Measurements from ENCODE around the gene GLI1. TPM values are rescaled to one million over a fixed set of nuclear protein-coding genes. Genes with fewer than 3 reads are reported as not detected.
A peak's percentile ranks its signal among the peaks of the same experiment; 100 is the strongest.

Gene GLI1
- total RNA-seq, 4 donors from 2014 or later = 0.51 to 2.9 (median 2.0) TPM; not detected in 1

DNA sequence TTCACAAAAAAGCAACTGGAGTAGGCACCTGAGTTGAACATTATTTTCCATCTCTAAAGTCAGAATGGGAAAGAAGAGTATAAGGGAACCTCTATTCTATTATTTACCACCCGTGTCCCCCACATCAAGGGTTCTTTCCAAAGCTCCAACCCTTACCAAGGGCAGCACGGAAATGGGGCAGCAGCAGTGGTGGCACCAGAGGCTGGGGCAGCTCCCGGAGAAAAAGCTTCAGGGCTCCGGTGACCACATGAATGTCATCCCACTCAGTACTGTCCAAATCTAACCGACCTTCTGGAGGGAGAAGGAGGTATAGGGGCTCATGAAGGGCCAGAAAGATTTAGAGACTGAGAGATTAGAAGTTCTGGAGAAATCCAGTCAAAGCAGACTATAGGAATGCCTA is 14.3 kb downstream of the GLI1 start:
- 81% methylated on average over 5 of the region's 5 CpGs for WGBS
- Histone ChIP-seq H3K27ac (no peak overlapping the region), H3K9me3 (no peaks in the 10 kb centered on the region), H3K36me3 (peaks cover 5% of the 10 kb centered on the region), H3K4me1 (peaks cover 17% of the 10 kb centered on the region), H3K27me3 (peaks cover 43% of the 10 kb centered on the region), H3K4me3 (no peak overlapping the region)
- DNase-seq (ENCODE audit: low spot score in 2 of 2) = no peak
- TF ChIP-seq POLR2AphosphoS5 (IDR thresholded peaks at IDR 0.05) (no peak), POLR2A (IDR thresholded peaks at IDR 0.05) (no peak), EP300 (IDR thresholded peaks at IDR 0.05) (no peak)
- TF ChIP-seq, protein P1, sequence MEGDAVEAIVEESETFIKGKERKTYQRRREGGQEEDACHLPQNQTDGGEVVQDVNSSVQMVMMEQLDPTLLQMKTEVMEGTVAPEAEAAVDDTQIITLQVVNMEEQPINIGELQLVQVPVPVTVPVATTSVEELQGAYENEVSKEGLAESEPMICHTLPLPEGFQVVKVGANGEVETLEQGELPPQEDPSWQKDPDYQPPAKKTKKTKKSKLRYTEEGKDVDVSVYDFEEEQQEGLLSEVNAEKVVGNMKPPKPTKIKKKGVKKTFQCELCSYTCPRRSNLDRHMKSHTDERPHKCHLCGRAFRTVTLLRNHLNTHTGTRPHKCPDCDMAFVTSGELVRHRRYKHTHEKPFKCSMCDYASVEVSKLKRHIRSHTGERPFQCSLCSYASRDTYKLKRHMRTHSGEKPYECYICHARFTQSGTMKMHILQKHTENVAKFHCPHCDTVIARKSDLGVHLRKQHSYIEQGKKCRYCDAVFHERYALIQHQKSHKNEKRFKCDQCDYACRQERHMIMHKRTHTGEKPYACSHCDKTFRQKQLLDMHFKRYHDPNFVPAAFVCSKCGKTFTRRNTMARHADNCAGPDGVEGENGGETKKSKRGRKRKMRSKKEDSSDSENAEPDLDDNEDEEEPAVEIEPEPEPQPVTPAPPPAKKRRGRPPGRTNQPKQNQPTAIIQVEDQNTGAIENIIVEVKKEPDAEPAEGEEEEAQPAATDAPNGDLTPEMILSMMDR (IDR thresholded peaks at IDR 0.05) = no peak

DNA sequence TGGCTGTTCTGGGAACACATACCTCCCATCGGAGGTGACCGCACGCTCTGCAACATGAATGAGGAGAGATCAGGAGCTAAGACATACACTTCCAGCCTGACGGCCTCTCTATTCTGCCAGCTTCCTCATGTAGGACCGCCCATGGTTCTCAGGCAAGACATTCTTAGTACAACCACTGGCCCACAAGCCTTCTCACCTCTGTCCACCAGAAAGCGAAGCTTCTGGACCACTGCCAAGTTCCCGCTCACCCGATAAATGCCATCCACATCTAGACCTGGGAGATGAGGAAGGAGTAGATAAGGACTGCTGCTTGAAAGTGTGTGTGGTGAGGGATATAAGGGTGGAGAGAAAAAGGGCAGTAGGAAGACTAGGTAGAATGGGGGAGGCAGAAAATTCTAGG is 14.8 kb downstream of the GLI1 start:
- Histone ChIP-seq H3K27me3 (peaks cover 43% of the 10 kb centered on the region), H3K36me3 (peaks cover 5% of the 10 kb centered on the region), H3K9me3 (no peaks in the 10 kb centered on the region), H3K27ac (no peak overlapping the region), H3K4me3 (no peak overlapping the region), H3K4me1 (peaks cover 17% of the 10 kb centered on the region)
- no peak for TF ChIP-seq POLR2A (IDR thresholded peaks at IDR 0.05)
- no peak for TF ChIP-seq EP300 (IDR thresholded peaks at IDR 0.05)
- TF ChIP-seq POLR2AphosphoS5 (IDR thresholded peaks at IDR 0.05) = no peak
- 83% methylated on average over 8 of the region's 8 CpGs for WGBS
- no peak for DNase-seq (ENCODE audit: low spot score in 2 of 2)

DNA sequence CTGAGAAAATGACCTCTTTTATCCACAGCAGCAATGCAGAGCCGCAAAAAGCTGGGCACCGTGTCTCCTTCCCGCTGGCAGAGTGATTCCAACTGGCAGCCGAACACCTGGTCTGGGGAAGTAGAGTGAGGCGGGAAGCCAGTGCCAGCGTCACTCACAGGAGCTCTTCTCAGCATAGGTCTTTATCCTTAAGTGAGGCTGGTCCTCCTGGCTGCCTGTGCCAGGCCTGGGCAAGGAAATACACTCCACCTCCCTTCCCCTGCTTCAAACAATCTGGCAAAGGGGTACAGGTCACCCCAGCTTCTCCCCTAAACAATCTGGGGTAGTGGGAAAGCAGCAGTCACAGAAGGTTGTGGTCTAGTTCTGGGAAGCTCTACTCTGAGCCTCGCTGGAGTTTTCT is 15.3 kb downstream of the GLI1 start:
- TF ChIP-seq POLR2A (IDR thresholded peaks at IDR 0.05) = no peak
- TF ChIP-seq, protein P1 (IDR thresholded peaks at IDR 0.05) = no peak
- no peak for TF ChIP-seq EP300 (IDR thresholded peaks at IDR 0.05)
- no peak for TF ChIP-seq POLR2AphosphoS5 (IDR thresholded peaks at IDR 0.05)
- H3K27ac ChIP-seq = no peak overlapping the region
- peaks cover 17% of the 10 kb centered on the region for H3K4me1 ChIP-seq
- WGBS = 43% methylated on average over 7 of the region's 7 CpGs
- peak overlapping the region; percentile 51 for H3K4me3 ChIP-seq
- peaks cover 5% of the 10 kb centered on the region for H3K36me3 ChIP-seq
- DNase-seq (ENCODE audit: low spot score in 2 of 2) = no peak
- H3K27me3 ChIP-seq = peaks cover 43% of the 10 kb centered on the region
- H3K9me3 ChIP-seq = no peaks in the 10 kb centered on the region

DNA sequence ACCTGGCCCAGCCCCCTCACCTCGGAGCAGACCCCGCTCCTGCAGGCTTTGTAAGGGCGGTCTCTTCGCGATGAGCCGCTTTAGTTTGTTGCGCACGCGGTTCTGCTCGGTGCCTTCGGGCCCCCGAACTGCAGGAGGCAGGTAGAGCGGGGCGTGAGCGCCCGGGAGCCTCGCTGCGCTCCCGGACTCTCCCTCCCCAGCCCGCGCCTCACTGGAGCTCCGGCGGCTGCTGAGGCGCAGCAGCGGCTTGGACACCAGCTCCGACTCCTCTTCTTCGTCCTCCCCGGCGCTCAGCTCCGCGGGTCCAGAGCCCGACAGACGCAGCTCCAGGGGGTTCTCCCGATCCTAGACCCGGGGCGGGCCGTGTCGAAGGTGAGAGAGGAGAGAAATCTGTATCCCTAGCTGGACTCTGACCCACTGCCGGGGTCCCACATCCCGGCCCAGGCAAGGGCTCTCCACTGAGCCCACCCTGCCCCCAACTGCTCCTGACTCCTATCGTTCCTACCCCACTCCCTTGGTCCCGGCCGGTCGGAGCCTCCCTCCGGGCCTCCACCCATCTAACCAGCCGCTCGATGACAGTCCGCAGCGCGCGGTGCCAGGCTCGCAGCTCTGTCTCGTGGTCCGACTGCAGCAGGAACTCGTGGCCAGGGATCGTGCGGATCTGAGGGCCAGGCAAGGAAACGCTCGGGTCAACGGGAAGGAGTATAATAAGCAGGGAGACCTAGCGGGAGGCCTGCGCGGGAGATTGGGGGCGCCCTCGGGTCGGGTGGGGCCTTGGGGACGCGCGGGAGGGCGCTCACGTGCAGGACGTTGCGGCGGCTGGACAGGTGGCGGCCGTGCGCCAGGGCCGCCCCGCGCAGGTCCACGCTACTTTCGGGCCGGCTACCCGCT is 15.9 kb downstream of the GLI1 start:
- peaks cover 5% of the 10 kb centered on the region for H3K36me3 ChIP-seq
- TF ChIP-seq POLR2AphosphoS5 (IDR thresholded peaks at IDR 0.05) = no peak
- TF ChIP-seq, protein P1 (IDR thresholded peaks at IDR 0.05) = no peak
- TF ChIP-seq EP300 (IDR thresholded peaks at IDR 0.05) = no peak
- TF ChIP-seq POLR2A (IDR thresholded peaks at IDR 0.05) = no peak
- no peak for DNase-seq (ENCODE audit: low spot score in 2 of 2)
- no peaks in the 10 kb centered on the region for H3K9me3 ChIP-seq
- WGBS = 17% methylated on average over 21 of the region's 84 CpGs
- peak overlapping the region; percentile 51 for H3K4me3 ChIP-seq
- H3K4me1 ChIP-seq = peaks cover 17% of the 10 kb centered on the region
- H3K27ac ChIP-seq = no peak overlapping the region
- H3K27me3 ChIP-seq = peaks cover 43% of the 10 kb centered on the region

DNA sequence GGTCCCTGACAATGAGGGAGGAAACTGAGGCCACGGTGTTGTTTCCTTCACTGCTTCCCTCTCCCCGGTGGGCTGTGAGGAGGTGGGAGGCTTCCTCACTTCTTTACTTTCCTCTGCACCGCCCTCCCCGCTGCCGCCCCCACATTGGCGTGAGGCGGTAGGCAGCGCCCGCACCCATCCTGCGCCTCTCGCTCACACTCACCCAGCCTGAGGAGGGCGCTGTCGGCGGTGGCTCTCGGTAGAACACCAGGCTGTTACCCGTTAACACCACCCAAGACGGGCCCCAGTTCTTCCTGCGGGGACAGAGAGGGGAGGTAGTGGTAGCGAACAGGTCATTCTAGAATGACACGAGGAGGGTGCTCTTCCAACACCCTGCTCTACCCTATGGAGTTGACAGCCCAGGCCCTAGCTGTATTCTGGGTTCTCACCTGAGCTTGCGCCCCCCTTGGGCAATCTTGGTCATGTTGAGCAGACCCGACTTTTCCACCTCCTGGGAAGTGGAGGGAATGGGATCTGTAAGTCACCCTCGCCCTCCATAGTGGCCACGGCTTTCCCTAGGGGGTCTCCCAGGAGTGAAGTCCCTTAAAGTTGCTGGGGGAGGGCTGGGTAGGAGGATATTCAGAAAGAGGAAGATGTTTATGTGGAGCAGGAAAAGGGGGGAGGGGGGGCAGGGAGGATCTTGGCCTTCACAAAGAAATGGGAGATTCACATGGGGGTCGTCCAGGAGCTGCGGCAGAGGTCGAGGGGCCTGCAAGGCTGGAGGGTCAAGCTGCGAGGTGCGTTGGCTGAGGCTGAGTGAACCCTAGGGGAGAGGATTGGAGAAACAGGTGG is 16.8 kb downstream of the GLI1 start:
- 24% methylated on average over 25 of the region's 29 CpGs for WGBS
- H3K27ac ChIP-seq = no peak overlapping the region

More for the DNA sequence above, 16.8 kb downstream of the GLI1 start:
- Histone ChIP-seq H3K27me3 (peaks cover 40% of the 10 kb centered on the region), H3K4me1 (peaks cover 17% of the 10 kb centered on the region), H3K9me3 (no peaks in the 10 kb centered on the region), H3K36me3 (no peaks in the 10 kb centered on the region), H3K4me3 (peak overlapping the region; percentile 51)
- DNase-seq (ENCODE audit: low spot score in 2 of 2) = no peak
- no peak for TF ChIP-seq POLR2AphosphoS5 (IDR thresholded peaks at IDR 0.05)
- TF ChIP-seq, protein P1 (IDR thresholded peaks at IDR 0.05) = peak in 1 of 2 donors; percentile 46
